ENCODE measurements around the gene PNLIP. TPM values are rescaled to one million over a fixed set of nuclear protein-coding genes. Genes with fewer than 3 reads are reported as not detected.

The PNLIP gene
- total and polyA plus RNA-seq, 9 of the 15 experiments (the other 6 are each of a cell fraction or from before 2014, with no cell fraction given): 0.69 TPM; not detected in 8

DNA sequence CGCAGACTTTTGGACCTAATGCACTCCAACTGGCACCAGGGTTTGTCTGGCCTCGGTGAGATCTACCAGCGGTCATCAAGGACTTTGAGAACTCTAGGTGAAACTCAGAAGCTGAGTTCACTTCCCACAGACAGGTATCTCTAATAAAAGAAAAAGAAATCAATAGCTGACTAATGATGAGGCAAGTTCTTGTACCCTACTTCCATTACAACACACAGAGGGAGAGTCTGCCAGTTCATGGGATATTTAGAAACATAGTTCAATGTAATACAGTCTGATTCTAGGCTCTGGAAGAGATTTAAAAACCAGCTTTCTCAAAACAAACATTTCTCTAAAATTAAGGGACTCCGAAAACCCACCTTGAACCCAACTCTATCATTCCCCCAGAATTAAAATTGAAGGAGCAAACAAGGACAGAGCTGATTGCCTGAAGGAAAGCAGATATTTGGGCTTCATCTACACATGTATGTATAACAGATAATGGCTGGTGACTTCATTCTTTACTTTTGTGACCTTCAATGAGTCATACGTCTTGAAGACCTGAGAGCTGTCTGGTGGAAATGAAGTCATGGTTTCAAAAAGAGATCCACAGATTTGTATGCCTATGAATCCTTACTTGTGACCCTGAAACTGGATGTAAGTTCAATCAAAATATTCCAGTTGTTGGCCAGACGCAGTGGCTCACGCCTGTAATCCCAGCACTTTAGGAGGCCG is 42.3 kb downstream of the PNLIP start:
- no peaks in the 10 kb centered on the region for H3K9me3 ChIP-seq (replicated peaks; ENCODE audit: control insufficient read depth, insufficient read depth, low read depth, low read length)
- DNase-seq (ENCODE audit: extremely low read depth in 1 of 4, low spot score in 3 of 4) (no peak), ATAC-seq (no peak), FAIRE-seq (no peak)
- WGBS (ENCODE audit: insufficient coverage, low coverage, missing lambda C conversion rate): 0% methylated on average over 7 of the region's 8 CpGs
- no peak overlapping the region for H2AFZ ChIP-seq (ENCODE audit: low read depth, low read length)
- ChIA-PET CTCF (ENCODE audit: low intra/inter-chr PET ratio) (no interaction called here), POLR2A (no interaction called here)
- no peaks in the 10 kb centered on the region for H4K20me1 ChIP-seq (replicated peaks; ENCODE audit: control insufficient read depth, insufficient read depth, low read length)
- H3K9ac ChIP-seq (ENCODE audit: insufficient read depth in 1 of 2, low read depth in 2 of 2, low read length in 2 of 2): no peak overlapping the region
- no peaks in the 10 kb centered on the region for H3K4me1 ChIP-seq (replicated peaks in 1 of 2; ENCODE audit: control insufficient read depth in 2 of 2, insufficient read depth in 2 of 2, low read length in 2 of 2)
- H3K79me2 ChIP-seq (ENCODE audit: control insufficient read depth, insufficient read depth, low read length): no peaks in the 10 kb centered on the region
- H3K27ac ChIP-seq (ENCODE audit: extremely low read depth, low read depth, low read length): no peak overlapping the region
- no TSS peak for BruUV-seq (replicated peaks)
- no peak overlapping the region for H3K4me2 ChIP-seq (ENCODE audit: insufficient read depth, low read length)
- H3K27me3 ChIP-seq (ENCODE audit: control insufficient read depth in 2 of 2, insufficient read depth in 2 of 2, low read length in 2 of 2): no peaks in the 10 kb centered on the region
- intact Hi-C loops (cut with micrococcal nuclease): no loop called here
- no peaks in the 10 kb centered on the region for H3K36me3 ChIP-seq (ENCODE audit: control insufficient read depth, insufficient read depth, low read length)
- TF ChIP-seq ZBTB8A (IDR thresholded peaks at IDR 0.05; ENCODE audit: partially characterized antibody) (no peak), ZNF165 (CRISPR knock-in tag; IDR thresholded peaks at IDR 0.05; ENCODE audit: borderline replicate concordance) (no peak)
- TF ChIP-seq, protein P1, sequence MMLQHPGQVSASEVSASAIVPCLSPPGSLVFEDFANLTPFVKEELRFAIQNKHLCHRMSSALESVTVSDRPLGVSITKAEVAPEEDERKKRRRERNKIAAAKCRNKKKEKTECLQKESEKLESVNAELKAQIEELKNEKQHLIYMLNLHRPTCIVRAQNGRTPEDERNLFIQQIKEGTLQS (IDR thresholded peaks at IDR 0.05): 0 out of 2 replicates have a peak, but pooled peaks have one; percentile 24
- TF ChIP-seq, protein P1 (CRISPR knock-in tag; conservative IDR thresholded peaks at IDR 0.05): no peak
- no peaks in the 10 kb centered on the region for H3K9me1 ChIP-seq (ENCODE audit: control insufficient read depth, insufficient read depth, low read length)
- in situ Hi-C loops (cut with MboI): no loop called here
- H3K4me3 ChIP-seq: no peak overlapping the region

- Histone ChIP-seq H3K9ac (ENCODE audit: insufficient read depth in 1 of 2, low read depth in 2 of 2, low read length in 2 of 2) (no peak overlapping the region), H3K79me2 (ENCODE audit: control insufficient read depth, insufficient read depth, low read length) (no peaks in the 10 kb centered on the region), H2AFZ (ENCODE audit: low read depth, low read length) (no peak overlapping the region), H3K4me1 (replicated peaks in 1 of 2; ENCODE audit: control insufficient read depth in 2 of 2, insufficient read depth in 2 of 2, low read length in 2 of 2) (no peaks in the 10 kb centered on the region), H4K20me1 (replicated peaks; ENCODE audit: control insufficient read depth, insufficient read depth, low read length) (no peaks in the 10 kb centered on the region), H3K36me3 (ENCODE audit: control insufficient read depth, insufficient read depth, low read length) (no peaks in the 10 kb centered on the region), H3K27ac (ENCODE audit: extremely low read depth, low read depth, low read length) (no peak overlapping the region), H3K27me3 (ENCODE audit: control insufficient read depth in 2 of 2, insufficient read depth in 2 of 2, low read length in 2 of 2) (no peaks in the 10 kb centered on the region), H3K4me2 (ENCODE audit: insufficient read depth, low read length) (no peak overlapping the region), H3K9me1 (ENCODE audit: control insufficient read depth, insufficient read depth, low read length) (no peaks in the 10 kb centered on the region), H3K4me3 (no peak overlapping the region), H3K9me3 (replicated peaks; ENCODE audit: control insufficient read depth, insufficient read depth, low read depth, low read length) (no peaks in the 10 kb centered on the region)
- ATAC-seq (no peak), DNase-seq (ENCODE audit: extremely low read depth in 1 of 4, low spot score in 3 of 4) (no peak), FAIRE-seq (no peak)
- in situ Hi-C loops (cut with MboI): no loop called here
- ChIA-PET CTCF (ENCODE audit: low intra/inter-chr PET ratio) (no interaction called here), POLR2A (no interaction called here)
- 0% methylated on average over 2 of the region's 2 CpGs for WGBS (ENCODE audit: insufficient coverage, low coverage, missing lambda C conversion rate)
- intact Hi-C loops (cut with micrococcal nuclease): no loop called here
- no TSS peak for BruUV-seq (replicated peaks)
- no peak for TF ChIP-seq ZNF146 (CRISPR knock-in tag; IDR thresholded peaks at IDR 0.05; ENCODE audit: unreplicated experiment)
- TF ChIP-seq, protein P2, sequence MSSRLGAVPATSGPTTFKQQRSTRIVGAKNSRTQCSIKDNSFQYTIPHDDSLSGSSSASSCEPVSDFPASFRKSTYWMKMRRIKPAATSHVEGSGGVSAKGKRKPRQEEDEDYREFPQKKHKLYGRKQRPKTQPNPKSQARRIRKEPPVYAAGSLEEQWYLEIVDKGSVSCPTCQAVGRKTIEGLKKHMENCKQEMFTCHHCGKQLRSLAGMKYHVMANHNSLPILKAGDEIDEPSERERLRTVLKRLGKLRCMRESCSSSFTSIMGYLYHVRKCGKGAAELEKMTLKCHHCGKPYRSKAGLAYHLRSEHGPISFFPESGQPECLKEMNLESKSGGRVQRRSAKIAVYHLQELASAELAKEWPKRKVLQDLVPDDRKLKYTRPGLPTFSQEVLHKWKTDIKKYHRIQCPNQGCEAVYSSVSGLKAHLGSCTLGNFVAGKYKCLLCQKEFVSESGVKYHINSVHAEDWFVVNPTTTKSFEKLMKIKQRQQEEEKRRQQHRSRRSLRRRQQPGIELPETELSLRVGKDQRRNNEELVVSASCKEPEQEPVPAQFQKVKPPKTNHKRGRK (tag; IDR thresholded peaks at IDR 0.05): no peak
- no peak for TF ChIP-seq HINFP (tag; conservative IDR thresholded peaks at IDR 0.05; ENCODE audit: low read depth)
- TF ChIP-seq BRD9 (IDR thresholded peaks at IDR 0.05; ENCODE audit: low read depth, partially characterized antibody): no peak
- no peak for TF ChIP-seq RB1 (IDR thresholded peaks at IDR 0.05; ENCODE audit: low read depth)
- TF ChIP-seq THRAP3 (IDR thresholded peaks at IDR 0.05; ENCODE audit: borderline replicate concordance): no peak
- TF ChIP-seq KDM2B (CRISPR knock-in tag; IDR thresholded peaks at IDR 0.05): no peak
- TF ChIP-seq MTA3 (IDR thresholded peaks at IDR 0.05; ENCODE audit: borderline replicate concordance): no peak
- TF ChIP-seq IRF2 (CRISPR knock-in tag; IDR thresholded peaks at IDR 0.05): no peak
These were observed 43.3 kb downstream of the PNLIP start for GRCh38 chr10:116588995-116589394.
